Prostate gland (tissue), 2 donors: ENCODE data around the gene ELAPOR1.

ENCODE experiments used
- POLR2A ChIP-seq: fragments of 450-650 bp; IDR thresholded peaks from one replicate; pipeline ENCODE4 v1.6.1; 2016; ENCODE audit warnings: antibody characterized with exemption, mild to moderate bottlenecking
- TF ChIP-seq, protein P1 (sequence below), 4 experiments: fragments of 200-600 bp in 2 of 4; fragments of 450-650 bp in 2 of 4; sonication (generic) in 2 of 4; IDR thresholded peaks; 1 replicate in 3 of 4; 2 replicates in 1 of 4; pipeline ENCODE4 v1.5.1; 2016 to 2019; ENCODE audit warnings: antibody characterized with exemption in 4 of 4, mild to moderate bottlenecking in 2 of 4, moderate library complexity in 2 of 4

DNA sequence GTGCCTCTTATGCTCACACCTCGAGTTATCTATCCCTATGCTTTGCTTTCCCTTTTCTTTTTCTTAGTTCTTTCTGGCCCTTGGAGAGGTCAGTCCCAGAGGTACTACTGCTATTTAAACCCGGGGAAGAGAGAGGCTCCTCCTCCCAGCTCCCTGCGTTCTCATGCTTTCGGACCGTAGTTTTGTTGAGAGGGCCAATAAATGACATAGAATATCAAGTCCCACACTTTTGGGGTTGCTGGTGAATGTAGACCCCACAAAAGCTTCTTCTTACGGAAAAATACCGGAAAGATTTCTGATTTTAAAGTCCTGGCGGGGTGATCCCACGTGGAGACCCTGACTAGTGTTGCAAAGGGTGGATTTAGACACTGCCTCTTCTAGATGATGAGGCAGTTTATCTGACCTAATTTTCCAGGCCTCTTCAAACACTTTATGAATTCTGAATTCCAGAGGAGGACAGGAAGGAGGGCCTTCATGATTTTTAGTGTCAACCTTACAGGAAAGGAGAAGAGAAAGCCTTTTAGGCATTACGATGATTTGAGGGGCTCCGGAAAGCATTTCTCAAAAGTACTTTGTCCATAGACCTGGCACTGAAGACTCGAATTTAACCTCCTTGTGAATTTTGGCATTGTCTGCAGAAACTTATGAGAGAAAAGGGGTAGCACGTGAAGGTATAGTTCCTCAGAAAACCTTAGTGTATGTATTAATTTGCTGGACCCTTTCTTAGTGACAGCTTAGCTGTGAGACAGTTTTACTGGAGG is 22.7 kb upstream of the ELAPOR1 start:
- no peak for TF ChIP-seq POLR2A
- TF ChIP-seq, protein P1, sequence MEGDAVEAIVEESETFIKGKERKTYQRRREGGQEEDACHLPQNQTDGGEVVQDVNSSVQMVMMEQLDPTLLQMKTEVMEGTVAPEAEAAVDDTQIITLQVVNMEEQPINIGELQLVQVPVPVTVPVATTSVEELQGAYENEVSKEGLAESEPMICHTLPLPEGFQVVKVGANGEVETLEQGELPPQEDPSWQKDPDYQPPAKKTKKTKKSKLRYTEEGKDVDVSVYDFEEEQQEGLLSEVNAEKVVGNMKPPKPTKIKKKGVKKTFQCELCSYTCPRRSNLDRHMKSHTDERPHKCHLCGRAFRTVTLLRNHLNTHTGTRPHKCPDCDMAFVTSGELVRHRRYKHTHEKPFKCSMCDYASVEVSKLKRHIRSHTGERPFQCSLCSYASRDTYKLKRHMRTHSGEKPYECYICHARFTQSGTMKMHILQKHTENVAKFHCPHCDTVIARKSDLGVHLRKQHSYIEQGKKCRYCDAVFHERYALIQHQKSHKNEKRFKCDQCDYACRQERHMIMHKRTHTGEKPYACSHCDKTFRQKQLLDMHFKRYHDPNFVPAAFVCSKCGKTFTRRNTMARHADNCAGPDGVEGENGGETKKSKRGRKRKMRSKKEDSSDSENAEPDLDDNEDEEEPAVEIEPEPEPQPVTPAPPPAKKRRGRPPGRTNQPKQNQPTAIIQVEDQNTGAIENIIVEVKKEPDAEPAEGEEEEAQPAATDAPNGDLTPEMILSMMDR (IDR thresholded peaks at IDR 0.05): no peak
